Fibroblast of lung (primary cell): Measurements from ENCODE around the gene USF3. TPM values are rescaled to one million over a fixed set of nuclear protein-coding genes. Genes with fewer than 3 reads are reported as not detected.

Experiments used
- DNase-seq, 2 donors: peaks; one replicate each; pipeline versions ENCODE4 v3.0.0 to v3.0.0-alpha.2; 2010; ENCODE audit warnings: low read depth in 2 of 2
- H2AFZ ChIP-seq: 2 replicates; pipeline ENCODE4 v1.5.1; 2012; ENCODE audit warnings: low read length, control low read depth, inconsistent platforms
- H3K27ac ChIP-seq: 2 replicates; pipeline ENCODE4 v1.5.1; 2011; ENCODE audit warnings: low read length, control low read depth; ENCODE audit not compliant: insufficient read depth
- H3K27me3 ChIP-seq: 2 replicates; pipeline ENCODE4 v1.5.1; 2011; ENCODE audit warnings: mild to moderate bottlenecking, low read length; ENCODE audit not compliant: control insufficient read depth, insufficient read depth
- H3K36me3 ChIP-seq: 2 replicates; pipeline ENCODE4 v1.5.1; 2011; ENCODE audit warnings: low read length; ENCODE audit not compliant: control insufficient read depth, insufficient read depth
- H3K4me1 ChIP-seq: 2 replicates; pipeline ENCODE4 v1.5.1; 2011; ENCODE audit warnings: low read length; ENCODE audit not compliant: control insufficient read depth, insufficient read depth; ENCODE audit errors: extremely low read depth
- H3K4me2 ChIP-seq: 2 replicates; pipeline ENCODE4 v1.5.1; 2011; ENCODE audit warnings: low read length, control low read depth; ENCODE audit not compliant: insufficient read depth; ENCODE audit errors: extremely low read depth
- H3K4me3 ChIP-seq, 4 experiments: fragments of 200-600 bp in 1 of 4; sonication (generic) in 1 of 4; replicated peaks in 1 of 4; 2 replicates each; pipeline ENCODE4 v1.5.1; 2011 to 2016; ENCODE audit warnings: low read length in 4 of 4, low read depth in 3 of 4, mild to moderate bottlenecking in 3 of 4, control low read depth in 2 of 4, inconsistent platforms in 1 of 4, mixed read lengths in 1 of 4; ENCODE audit not compliant: insufficient read depth in 1 of 4; ENCODE audit errors: control extremely low read depth in 1 of 4
- H3K79me2 ChIP-seq: 2 replicates; pipeline ENCODE4 v1.5.1; 2012; ENCODE audit warnings: mild to moderate bottlenecking, low read length, inconsistent platforms; ENCODE audit not compliant: control insufficient read depth, insufficient read depth
- H3K9ac ChIP-seq: 2 replicates; pipeline ENCODE4 v1.5.1; 2011; ENCODE audit warnings: mild to moderate bottlenecking, low read length, control low read depth; ENCODE audit not compliant: insufficient read depth
- H3K9me3 ChIP-seq: 2 replicates; pipeline ENCODE4 v1.5.1; 2012; ENCODE audit warnings: low read depth, low read length; ENCODE audit not compliant: control insufficient read depth, insufficient read depth
- H4K20me1 ChIP-seq: 2 replicates; pipeline ENCODE4 v1.5.1; 2011; ENCODE audit warnings: low read length; ENCODE audit not compliant: control insufficient read depth, insufficient read depth; ENCODE audit errors: extremely low read depth
- EZH2 ChIP-seq: IDR thresholded peaks from 2 replicates; pipeline ENCODE4 v1.5.1; 2012; ENCODE audit warnings: low read length, control low read depth, mild to moderate bottlenecking; ENCODE audit errors: missing control alignments
- polyA plus RNA-seq, 2 donors: library from polyadenylated mRNA; depleted of rRNA in 1 of 2; stranded (reverse) in 1 of 2; unstranded in 1 of 2; fragments of >200 nt; gene quantifications; 2 replicates each; pipeline ENCODE4 v1.2.1, GENCODE V29; 2011 to 2012; ENCODE audit warnings: missing spikeins in 1 of 2
- total RNA-seq: library from RNA; depleted of rRNA; stranded (reverse); fragments of >200 nt; gene quantifications from 2 replicates; pipeline ENCODE4 v1.2.1, GENCODE V29; 2014
- TF ChIP-seq, protein P1 (sequence below), 2 donors: IDR thresholded peaks in 1 of 2; conservative IDR thresholded peaks in 1 of 2; 1 replicate in 1 of 2; 2 replicates in 1 of 2; pipeline ENCODE4 v1.5.1; 2011 to 2012; ENCODE audit warnings: low read length in 2 of 2, control low read depth in 1 of 2, inconsistent platforms in 1 of 2, low read depth in 1 of 2, mild to moderate bottlenecking in 1 of 2

The USF3 gene
- total and polyA plus RNA-seq, 2 donors (not counting 1 experiment from before 2014, with no cell fraction given), result 8.9 to 15.8 TPM

DNA sequence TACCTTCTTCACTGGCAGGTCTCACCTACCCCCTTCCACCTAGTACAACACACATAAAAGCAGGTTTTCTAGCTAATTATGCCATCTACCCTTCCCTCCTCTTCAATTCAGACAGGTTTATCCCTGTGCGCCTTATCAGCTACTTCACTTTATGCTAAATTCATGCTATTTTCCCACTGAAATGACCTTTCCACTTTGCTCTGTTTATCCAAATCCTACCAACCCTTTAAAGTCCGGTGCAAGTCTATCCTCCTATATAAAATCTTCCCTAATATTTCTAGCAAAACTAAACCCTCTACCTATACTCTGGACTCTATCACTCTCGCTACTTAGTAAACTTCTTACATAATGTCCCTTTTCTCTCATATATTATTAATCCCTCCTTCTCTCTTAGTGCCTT, 6.0 kb downstream of the USF3 start:
- no peaks in the 10 kb centered on the region for H3K9me3 ChIP-seq
- no peak overlapping the region for H3K9ac ChIP-seq
- H3K4me1 ChIP-seq, result no peaks in the 10 kb centered on the region
- no peaks in the 10 kb centered on the region for H3K36me3 ChIP-seq
- no peaks in the 10 kb centered on the region for H3K27me3 ChIP-seq
- H3K4me3 ChIP-seq, result no peak overlapping the region
- no peak overlapping the region for H2AFZ ChIP-seq
- no peak overlapping the region for H3K27ac ChIP-seq
- no peak for DNase-seq
- H3K79me2 ChIP-seq, result peaks cover 11% of the 10 kb centered on the region
- H4K20me1 ChIP-seq, result no peaks in the 10 kb centered on the region
- TF ChIP-seq, protein P1, sequence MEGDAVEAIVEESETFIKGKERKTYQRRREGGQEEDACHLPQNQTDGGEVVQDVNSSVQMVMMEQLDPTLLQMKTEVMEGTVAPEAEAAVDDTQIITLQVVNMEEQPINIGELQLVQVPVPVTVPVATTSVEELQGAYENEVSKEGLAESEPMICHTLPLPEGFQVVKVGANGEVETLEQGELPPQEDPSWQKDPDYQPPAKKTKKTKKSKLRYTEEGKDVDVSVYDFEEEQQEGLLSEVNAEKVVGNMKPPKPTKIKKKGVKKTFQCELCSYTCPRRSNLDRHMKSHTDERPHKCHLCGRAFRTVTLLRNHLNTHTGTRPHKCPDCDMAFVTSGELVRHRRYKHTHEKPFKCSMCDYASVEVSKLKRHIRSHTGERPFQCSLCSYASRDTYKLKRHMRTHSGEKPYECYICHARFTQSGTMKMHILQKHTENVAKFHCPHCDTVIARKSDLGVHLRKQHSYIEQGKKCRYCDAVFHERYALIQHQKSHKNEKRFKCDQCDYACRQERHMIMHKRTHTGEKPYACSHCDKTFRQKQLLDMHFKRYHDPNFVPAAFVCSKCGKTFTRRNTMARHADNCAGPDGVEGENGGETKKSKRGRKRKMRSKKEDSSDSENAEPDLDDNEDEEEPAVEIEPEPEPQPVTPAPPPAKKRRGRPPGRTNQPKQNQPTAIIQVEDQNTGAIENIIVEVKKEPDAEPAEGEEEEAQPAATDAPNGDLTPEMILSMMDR (conservative IDR thresholded peaks at IDR 0.05 in 1 of 2, IDR thresholded peaks at IDR 0.05 in 1 of 2; ENCODE audit: low read depth in 1 of 2, low read length in 2 of 2), result no peak
- TF ChIP-seq EZH2, result no peak
- H3K4me2 ChIP-seq, result no peak overlapping the region

DNA sequence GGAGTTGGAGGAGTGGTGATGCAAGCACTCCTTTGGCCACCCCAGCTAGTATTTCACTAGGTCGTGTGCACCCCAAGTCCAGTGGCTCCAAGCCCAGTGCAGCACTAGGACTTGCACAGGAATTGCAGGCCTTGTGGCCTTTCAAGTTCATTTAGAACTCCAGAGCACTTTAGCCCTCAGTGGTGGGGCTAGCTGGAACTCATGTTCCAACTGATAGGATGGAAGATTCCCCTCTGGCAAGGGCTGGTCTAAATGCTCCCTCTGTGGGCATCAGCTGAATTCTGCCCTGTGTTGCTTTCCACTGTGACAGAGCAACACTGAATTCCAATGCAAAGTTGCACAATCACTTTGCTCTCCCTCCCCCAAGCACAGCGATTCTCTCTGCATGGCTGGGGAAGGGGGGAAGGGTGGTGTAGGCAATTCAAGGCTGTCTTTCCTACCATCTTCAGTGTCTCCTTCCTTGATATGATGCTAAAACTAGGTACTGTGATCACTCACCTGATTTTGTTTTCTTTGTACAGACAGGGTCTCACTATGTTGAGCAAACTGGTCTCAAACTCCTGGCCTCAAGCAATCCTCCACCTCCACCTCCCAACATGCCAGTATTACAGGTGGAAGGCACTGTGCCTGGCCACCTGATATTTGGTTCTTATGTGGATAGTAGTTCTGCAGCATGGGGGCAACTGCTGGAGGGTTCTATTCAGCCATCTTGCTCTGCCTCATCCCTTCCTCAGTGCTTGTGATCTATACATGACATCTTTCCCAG, 10.3 kb downstream of the USF3 start:
- Histone ChIP-seq H3K9me3 (no peaks in the 10 kb centered on the region), H2AFZ (no peak overlapping the region), H3K36me3 (no peaks in the 10 kb centered on the region), H4K20me1 (no peaks in the 10 kb centered on the region), H3K4me1 (no peaks in the 10 kb centered on the region), H3K27ac (no peak overlapping the region), H3K9ac (no peak overlapping the region), H3K4me2 (no peak overlapping the region), H3K79me2 (no peaks in the 10 kb centered on the region), H3K27me3 (no peaks in the 10 kb centered on the region), H3K4me3 (no peak overlapping the region)
- TF ChIP-seq, protein P1 (conservative IDR thresholded peaks at IDR 0.05 in 1 of 2, IDR thresholded peaks at IDR 0.05 in 1 of 2; ENCODE audit: low read depth in 1 of 2, low read length in 2 of 2), result no peak
- TF ChIP-seq EZH2, result no peak
- peak; percentile 47 to 73 for DNase-seq

DNA sequence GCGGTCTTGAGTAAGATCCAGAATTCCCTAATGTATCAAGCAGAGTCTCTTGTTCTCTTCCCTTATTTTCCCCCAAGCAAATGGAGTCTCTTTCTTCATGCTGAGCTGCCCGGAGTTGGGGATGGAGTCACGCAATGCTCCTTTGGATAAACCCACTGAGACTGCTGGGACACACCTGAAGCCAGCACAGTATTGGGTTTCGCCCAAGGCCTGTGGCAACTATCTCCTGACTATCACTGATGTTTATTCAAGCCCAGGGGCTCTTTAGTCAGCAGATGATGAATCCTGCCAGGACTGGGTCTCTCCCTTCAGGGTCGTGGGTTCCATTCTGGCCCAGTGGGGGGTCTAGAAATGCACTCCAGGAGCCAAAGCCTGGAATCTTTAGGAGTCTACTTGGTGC, 11.3 kb downstream of the USF3 start:
- DNase-seq, result no peak
- Histone ChIP-seq H3K27me3 (no peaks in the 10 kb centered on the region), H3K79me2 (no peaks in the 10 kb centered on the region), H3K4me1 (no peaks in the 10 kb centered on the region), H3K27ac (no peak overlapping the region), H3K36me3 (no peaks in the 10 kb centered on the region), H3K4me2 (no peak overlapping the region), H2AFZ (no peak overlapping the region), H3K9me3 (no peaks in the 10 kb centered on the region), H3K9ac (no peak overlapping the region), H3K4me3 (no peak overlapping the region), H4K20me1 (no peaks in the 10 kb centered on the region)
- TF ChIP-seq, protein P1 (conservative IDR thresholded peaks at IDR 0.05 in 1 of 2, IDR thresholded peaks at IDR 0.05 in 1 of 2; ENCODE audit: low read depth in 1 of 2, low read length in 2 of 2), result no peak
- TF ChIP-seq EZH2, result no peak
